ENCODE results near the gene PRDM7.
"Not testable (repeated sequence)": the region's sequence is repeated elsewhere in the genome, so short reads cannot be mapped to it uniquely, and the experiment has no call there.

PRDM7 gene

DNA sequence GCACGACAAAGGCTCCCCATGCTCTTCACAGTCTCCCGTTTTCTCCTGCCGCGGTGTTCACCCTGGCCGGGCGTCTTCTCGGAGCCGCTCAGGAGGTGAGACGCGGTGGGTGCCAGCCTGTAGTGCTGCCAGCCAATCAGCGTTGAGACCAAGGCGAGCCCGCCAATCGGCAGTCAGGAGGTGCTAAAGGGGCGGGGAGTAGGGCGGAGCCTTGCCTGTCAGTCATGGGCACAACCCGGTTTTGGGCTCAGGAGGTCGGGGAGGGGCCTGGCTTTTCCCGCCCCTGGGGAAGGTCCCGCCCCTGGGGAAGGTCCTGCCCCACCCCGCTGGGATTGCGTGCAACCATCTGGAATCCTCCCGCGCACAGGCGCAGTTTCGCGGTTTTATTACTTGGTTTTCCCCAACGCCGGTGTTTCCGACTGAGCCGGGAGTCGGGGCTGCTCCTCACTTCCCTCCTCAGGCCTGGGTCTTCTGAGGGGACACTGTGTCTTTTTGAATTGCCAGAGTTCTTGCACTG lies at the start of gene PRDM7:
Gene PRDM7, minus strand, starts transcription at position 92 of the 517 bp plus-strand sequence. CDS start 1,421 bp downstream, outside the sequence.
- peak; percentile 86 for DNase-seq (ENCODE audit: low read depth, low spot score)

DNA sequence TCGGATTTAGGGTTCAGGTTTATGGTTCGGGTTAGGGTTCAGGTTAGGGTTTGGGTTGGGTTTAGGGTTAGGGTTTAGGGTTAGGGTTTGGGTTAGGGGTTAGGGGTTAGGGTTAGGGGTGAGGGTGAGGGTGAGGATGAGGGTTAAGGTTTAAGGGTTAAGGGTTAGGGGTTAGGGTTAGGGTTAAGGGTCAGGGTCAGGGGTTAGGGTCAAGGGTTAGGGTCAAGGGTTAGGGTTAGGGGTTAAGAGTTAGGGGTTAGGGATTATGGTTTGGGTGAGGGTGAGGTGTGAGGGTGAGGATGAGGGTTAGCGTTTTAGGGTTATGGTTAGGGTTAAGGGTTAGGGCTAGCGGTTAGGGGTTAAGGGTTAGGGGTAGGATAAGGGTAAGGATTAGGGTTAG lies 44.7 kb upstream of the PRDM7 start:
- not testable (repeated sequence) for DNase-seq (ENCODE audit: low read depth, low spot score)

DNA sequence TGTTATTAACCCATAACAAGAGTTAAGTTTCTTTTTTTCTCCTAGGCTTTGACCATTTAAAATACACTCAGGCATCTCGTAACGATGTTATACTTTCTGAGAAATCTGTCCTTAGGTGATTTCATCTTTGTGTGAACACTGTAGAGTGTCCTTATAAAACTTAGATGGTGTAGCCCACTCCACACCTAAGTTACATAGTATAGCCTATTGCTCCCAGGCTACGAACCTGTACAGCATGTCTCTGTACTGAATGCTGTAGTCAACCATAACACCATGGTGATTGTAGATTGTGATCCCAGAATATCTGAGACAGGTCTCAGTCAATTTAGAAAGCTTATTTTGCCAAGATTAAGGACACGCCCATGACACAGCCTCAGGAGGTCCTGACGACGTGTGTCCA lies 30.5 kb upstream of the PRDM7 start:
- DNase-seq (ENCODE audit: low read depth, low spot score): not testable (repeated sequence)

DNA sequence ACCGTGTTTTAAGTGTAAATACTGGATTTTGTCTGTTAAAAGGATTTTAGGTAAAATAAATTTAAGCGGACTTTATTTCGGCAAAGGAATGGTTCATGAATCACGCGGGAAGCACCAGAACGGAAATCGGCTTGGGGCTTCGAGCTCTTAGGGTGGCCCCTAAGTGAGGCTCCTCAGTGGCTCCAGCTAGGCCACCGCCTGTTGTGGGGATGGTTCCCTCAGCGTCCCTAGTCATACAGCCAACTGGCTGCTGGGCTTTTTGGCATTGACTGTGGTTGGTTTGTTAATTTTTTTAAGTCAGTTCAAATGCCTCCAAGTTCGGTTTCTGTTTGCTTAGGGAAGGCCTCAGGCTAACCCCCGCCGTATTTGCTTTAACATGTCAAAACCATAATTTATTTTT lies 29.9 kb upstream of the PRDM7 start:
- DNase-seq (ENCODE audit: low read depth, low spot score): not testable (repeated sequence)

DNA sequence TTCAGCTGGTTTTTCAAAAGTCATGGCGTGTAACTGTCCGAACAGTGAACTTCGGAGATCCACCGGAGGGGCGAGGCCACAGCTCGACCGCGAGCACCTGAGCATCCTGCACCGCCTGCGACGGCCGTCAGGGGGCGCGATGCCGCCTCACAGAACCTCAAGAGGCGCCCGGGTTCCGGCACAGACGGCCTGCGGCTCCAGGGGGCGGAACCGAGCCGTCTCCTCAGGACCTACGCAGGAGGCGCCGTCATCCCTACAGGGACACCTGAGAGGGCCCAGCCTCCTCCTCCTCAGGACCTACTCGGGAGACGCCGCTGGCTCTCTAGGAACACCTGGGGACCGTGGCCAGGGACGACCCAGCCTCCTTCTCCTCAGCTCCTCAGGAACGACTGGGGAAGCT lies 29.1 kb upstream of the PRDM7 start:
- DNase-seq (ENCODE audit: low read depth, low spot score): not testable (repeated sequence)

DNA sequence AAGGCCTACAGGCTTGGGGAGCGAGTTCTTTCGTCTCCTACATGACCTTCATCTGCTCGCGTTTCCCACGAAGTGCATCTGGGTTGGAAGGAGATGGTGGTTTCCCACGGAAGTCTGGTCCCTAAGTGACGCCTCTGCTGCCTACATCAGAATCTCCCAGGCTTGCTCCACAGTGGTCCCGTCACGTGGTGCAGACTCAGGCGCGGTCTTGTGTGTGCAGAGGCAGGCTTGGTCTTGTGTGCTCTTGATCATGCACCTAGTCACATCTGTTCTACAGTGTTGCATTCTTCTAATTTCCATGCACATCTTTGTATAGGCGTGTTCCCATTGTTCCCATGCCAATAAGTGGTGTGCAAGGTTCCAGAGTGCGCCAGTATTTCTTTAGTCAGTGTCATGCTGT lies 27.6 kb upstream of the PRDM7 start:
- DNase-seq (ENCODE audit: low read depth, low spot score): not testable (repeated sequence)

DNA sequence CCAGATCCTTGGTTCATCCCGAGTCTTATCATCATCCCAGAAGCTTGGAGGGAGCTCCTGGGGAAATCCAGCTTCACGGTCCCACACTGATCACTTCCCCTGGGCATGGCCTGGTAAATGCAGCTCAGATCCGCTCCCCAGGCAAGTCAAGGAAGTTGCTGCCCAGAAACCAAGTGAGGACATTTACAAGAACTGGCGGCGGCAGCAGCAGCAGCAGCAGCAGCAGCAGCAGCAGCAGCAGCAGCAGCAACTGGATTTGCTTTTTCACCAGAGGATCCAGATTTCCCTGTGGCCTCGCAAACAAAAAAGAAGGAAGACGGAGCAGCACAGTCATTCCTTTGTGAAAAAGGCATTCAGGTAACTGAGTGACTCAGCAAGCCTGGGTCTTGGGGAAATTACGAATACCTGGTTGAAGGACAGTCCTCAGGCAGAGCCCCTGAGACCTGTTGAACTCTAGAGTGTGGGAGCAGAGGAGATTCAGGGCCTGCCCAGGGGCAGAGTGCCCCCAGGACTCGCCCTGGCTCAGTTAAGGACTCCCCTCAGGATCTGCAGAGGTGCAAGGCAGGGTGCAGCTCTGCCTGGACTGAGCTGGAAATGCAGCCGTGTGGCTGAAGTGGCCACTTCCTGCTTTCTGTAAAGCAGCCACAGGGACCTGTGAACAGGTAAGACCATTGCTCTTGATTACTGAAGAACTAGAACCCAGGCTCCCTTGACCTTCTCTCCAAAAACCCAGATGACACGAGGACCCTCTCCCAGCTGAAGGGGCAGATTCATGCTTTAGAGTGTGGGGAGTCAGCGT lies 25.2 kb upstream of the PRDM7 start:
- not testable (repeated sequence) for DNase-seq (ENCODE audit: low read depth, low spot score)

DNA sequence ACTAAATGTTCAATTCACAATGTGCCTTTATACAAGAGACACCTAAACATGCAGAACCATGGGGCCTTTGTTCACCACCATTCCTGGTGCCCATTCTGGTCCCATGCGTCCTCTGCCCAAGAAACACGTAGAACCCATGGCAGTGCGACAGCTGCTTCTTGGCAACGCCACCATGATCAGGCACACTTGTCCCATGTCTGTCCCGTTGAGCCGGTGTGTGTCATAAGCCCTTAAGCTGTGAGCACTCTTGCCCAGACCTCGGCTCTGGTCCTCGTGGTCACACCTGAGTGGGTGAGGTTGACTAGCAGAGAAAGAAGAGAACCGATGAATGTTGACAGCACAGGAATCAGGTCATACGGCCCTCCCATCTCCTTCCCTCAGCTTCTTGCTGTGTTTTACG lies 24.2 kb upstream of the PRDM7 start:
- not testable (repeated sequence) for DNase-seq (ENCODE audit: low read depth, low spot score)

DNA sequence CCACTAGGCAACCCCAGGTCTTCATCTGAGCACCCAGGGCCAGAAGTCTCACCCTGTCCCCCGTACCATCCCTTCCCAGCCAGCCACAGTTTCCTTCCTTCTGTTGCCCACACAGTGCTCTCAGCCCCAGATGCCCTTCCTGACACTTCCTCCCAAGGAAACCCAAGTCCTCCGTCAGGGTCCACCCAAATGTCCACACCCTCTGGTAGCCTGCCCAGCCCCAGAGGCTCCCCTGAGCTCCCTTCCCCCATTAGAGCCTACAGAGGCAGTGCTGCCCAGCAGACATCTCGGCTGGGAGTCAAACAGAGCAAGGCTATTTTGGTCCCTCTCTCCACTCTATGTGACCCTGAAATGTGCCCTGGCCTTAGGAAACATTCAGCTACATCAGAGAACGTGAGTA lies 23.7 kb upstream of the PRDM7 start:
- not testable (repeated sequence) for DNase-seq (ENCODE audit: low read depth, low spot score)

DNA sequence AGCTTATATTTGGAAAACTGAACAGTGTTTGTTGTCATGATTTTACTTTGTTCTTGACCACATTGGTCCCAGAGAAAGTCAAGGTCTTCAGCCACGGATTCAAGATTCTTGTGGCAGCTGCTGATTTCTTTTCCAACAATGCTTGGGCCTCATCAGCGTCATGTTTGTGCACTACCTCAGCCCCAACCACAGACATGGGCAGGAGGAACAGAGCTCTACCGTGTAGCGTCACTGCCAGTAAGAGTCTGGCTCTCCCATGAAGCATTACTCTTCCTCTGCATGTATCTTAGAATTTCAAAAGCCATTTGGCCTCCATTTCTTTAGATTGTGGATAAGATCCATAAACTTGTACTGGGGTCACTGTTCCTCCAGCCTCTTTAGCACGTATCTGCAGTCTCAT lies 23.1 kb upstream of the PRDM7 start:
- not testable (repeated sequence) for DNase-seq (ENCODE audit: low read depth, low spot score)

DNA sequence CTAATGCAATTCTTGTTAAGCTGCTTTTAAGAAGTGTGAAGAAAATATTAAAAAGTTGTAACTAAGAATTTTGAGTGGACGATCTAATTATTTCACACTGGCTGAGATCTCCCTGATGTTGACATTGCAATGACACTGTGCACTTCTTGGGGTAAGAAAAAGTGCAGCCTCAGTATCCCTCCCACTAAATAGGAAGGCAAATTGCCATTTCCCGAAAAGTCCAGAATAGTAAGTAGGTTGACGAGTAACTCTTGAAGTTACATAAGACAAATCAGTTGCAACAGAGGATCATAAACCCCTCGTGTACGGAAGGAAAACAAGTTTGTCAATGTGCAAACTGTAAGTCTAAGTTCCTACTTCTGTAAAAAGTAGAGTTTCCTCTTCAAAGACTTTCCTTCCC lies 21.8 kb upstream of the PRDM7 start:
- not testable (repeated sequence) for DNase-seq (ENCODE audit: low read depth, low spot score)

DNA sequence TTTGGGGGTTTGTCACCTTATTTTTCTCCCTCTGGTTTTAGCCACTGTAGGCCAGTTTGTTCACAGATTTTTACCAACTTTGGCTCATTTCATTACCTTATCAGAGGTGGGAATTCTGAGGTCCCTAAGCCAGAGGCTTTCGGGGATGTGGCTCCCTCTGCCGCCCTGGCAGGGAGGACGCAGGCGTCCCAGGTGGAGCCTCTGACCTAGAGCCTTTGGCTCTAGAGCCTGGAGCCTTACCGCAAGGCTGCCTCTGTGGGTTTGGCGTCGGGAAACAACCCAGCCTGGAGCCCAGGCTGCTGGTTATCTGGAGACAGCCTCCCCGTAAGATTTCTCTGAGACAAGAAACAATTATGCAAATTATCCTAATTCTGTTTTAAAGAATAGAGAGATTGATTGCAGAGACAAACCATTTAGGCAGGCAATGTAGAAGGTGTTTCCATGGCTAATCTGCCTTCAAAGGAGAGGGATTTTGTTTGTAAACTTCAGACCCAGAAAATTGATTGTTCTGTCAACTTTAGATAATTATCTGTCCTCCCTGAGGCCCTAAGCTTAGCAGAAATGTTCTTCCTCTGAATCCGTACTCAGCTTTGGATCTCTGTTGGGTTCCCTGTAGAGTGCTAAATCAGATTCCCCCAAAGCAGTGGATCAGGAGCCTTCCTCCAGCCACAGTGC lies 20.0 kb upstream of the PRDM7 start:
- not testable (repeated sequence) for DNase-seq (ENCODE audit: low read depth, low spot score)

DNA sequence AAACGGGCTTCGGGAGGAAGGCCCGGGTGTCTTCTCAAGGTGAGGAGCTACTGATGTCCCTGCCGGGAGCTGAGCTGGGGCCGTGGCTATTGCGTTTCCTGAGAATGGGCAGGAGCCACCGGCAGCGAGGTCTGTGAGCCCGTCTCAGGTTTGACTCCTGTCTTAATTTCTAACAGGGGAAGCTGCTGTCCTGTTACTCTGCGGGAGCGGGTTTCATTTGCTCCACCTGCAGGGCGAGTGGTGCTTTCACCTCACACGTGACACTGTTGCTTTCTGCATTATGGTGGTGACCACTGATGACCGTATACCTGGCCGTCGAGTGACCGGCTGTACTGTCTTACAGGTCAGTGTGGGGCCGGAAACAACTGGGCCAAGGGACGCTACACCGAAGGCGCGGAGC lies 17.7 kb upstream of the PRDM7 start:
- not testable (repeated sequence) for DNase-seq (ENCODE audit: low read depth, low spot score)

DNA sequence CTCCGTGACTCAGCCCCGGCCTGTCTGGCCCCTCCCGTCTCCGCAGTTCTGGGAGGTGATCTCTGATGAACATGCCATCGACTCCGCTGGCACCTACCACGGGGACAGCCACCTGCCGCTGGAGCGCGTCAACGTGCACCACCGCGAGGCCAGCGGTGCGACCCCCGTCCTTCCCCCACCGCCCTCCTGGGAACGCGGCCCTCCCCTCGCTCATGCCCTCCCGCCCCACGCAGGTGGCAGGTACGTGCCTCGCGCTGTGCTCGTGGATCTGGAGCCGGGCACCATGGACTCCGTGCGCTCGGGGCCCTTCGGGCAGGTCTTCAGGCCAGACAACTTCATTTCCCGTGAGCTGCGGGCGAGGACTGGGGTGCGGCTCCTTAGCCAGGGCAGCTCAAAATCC lies 17.2 kb upstream of the PRDM7 start:
- not testable (repeated sequence) for DNase-seq (ENCODE audit: low read depth, low spot score)

DNA sequence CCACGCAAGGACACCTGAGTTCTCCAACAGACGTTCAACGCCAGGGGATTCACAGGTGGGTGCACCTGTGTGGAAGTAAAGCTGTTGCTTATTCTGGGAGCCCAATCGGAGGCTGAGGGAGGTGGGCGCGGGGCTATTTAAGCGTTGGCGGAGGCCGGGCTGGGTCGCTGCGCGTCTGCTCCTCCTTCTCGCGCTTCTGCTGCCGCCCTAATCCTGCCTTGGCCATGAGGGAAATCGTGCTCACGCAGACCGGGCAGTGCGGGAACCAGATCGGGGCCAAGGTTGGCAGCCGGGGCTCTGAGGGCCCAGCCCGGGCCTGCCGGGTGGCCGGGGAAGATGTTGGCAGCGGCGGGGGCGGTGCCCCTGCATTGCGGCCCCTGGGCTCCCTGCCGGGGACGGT lies 16.7 kb upstream of the PRDM7 start:
- not testable (repeated sequence) for DNase-seq (ENCODE audit: low read depth, low spot score)

DNA sequence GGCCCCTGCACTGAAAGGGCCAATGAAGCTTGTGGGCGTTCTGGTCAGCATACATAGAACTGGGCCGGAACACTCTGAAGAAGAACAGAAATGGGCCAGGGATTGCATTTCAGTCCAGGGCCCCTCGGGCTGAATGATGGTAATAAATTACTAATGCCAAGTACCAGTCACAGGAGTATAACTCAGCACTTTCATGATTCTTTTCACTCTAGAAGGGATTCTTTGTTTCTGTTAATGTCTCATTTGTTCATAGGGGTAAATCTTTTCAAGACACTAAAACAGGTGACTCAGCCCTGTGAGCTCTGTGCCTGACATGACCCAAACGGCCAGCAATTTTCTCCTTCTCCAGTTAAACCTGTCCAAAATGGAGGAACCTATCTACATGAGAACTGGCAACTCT lies 15.7 kb upstream of the PRDM7 start:
- not testable (repeated sequence) for DNase-seq (ENCODE audit: low read depth, low spot score)

DNA sequence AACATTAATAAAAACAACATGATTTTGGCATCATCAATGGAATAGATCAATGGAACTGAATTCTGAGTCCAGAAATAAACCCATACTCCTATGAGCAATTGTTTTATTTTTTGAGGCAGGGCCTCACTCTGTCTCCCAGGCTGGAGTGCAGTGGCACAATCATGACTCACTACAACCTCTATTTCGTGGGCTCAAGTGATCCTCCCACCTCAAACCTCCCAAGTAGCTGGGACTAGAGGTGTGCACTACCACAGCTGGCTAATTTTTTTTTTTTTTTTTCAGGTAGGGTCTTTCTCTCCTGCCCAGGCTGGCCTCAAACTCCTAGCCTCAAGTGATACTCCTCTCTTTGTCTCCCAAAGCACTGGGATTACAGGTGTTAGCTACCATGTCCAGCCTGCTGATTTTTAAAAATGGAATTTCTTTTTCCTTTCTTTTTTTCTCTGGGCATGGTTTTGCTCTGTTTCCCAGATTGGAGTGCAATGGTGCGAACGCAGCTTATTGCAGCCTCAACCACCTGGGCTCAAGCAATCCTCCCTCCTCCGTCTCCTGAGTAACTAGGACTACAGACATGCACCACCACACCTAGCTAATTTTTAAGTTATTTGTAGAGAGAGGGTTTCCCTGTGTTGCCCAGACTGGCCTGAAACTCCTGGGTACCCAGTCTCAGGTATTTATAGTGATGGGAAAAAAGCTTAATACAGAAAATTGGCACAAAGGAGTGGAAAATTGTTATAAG lies 7.3 kb upstream of the PRDM7 start:
- no peak for DNase-seq (ENCODE audit: low read depth, low spot score)

DNA sequence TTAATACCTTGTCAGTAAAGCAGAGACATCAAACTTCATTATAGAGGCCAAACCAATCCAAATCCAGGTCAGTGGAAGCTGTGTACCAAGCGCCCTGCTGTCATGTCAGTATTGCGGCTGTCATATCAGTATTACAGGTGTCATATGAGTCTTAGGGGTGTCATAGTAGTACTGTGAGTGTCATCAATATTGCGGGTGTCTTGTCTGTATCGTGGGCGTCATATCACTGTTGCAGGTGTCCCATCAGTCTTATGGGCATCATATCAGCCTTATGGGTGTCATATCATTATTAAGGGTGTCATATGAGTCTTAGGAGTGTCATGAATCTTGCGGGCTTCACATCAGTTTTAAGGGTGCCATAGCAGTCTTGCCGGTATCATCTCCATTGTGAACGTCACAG lies 6.0 kb upstream of the PRDM7 start:
- no peak for DNase-seq (ENCODE audit: low read depth, low spot score)

DNA sequence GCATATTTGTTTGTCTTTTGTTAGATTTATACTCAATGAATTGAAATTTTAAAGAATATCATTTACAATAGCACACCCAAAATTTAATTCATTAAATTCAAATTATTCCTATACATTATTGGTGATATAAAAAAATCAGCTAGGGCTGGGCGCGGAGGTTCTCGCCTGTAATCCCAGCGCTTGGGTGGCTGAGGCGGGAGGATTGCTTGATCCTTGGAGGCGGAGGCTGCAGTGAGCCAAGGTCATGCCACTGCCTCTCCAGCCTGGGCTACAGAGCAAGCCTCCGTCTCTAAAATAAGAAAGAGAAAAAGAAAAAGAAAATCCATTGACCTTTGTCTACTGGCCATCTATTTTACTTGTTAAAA lies 4.5 kb upstream of the PRDM7 start:
- DNase-seq (ENCODE audit: low read depth, low spot score): no peak

DNA sequence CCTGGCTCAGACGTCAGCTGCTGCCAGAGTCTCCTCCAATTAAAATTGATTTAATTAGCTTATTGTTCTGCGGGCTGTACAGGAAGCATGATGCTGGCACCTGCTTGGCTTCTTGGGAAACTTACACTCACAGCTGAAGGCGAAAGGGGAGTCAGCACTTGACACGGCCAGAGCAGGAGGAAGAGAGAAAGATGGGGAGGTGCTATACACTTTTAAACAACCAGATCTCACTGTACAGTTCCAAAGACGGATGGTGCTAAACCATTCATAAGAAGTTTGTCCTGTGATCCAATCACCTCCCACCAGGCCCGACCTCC lies 1.4 kb upstream of the PRDM7 start:
- DNase-seq (ENCODE audit: low read depth, low spot score): no peak

DNA sequence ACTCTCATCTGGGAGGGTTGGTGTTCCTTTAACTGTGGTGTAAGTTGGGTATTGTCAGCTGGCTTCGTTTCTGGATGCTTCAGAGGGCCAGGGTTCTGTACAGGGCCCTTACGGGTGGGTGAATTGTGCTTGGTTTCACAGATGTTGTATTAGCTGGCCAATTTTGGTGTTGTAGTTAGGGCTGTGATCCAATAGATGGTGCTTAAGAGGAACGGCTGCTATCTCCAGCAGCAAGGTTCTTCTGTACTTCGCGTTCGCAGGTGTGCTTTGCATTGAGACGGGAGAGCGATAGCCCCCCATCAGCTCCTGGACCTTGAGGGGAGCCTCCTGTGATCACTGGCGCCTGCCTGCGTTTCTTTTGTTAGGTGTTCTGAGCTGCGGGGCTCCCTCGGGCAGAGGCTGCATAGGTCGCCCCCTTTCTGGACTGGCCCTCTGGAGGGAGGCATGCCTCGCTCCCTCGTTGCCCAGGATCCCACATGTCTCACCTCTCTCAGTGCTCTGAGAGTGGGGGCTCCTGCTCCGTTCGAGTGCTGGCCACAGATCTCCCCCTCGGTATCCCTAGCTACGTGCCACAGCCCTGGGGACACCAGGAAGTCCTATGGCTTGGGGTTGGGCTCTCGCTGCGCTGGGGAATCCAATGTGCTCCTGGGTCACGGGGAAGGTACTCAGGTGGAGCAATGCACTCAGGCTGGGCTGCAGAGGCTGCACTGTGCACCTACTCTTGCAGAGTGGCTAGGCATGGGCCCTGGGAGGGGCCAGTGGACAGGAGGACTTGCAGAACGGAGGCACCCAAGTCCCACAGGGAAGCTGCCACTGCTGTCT lies 837 bp upstream of the PRDM7 start:
- peak; percentile 23 for DNase-seq (ENCODE audit: low read depth, low spot score)
